Endothelial cell of umbilical vein (primary cell): ENCODE data around the gene FOLR3. TPM values are rescaled to one million over a fixed set of nuclear protein-coding genes. Genes with fewer than 3 reads are reported as not detected.
"Not testable (repeated sequence)": the region's sequence is repeated elsewhere in the genome, so short reads cannot be mapped to it uniquely, and the experiment has no call there.

ENCODE experiments used
- BruUV-seq: library from RNA; stranded (reverse); fragments of 400-500 nt; replicated peaks from 2 replicates; lab custom pipeline; 2021; lab: Mats Ljungman, UMichigan
- CTCF ChIA-PET: fragments of 300-600, 350-600 bp; sonication (Branson Sonifier 250); formaldehyde crosslinking; loops from one replicate; lab custom pipeline; 2021; ENCODE audit warnings: antibody characterized with exemption, inconsistent platforms; lab: Charles Lee
- POLR2A ChIA-PET: fragments of 300-600, 350-600 bp; sonication (Branson Sonifier 250); formaldehyde crosslinking; loops from one replicate; lab custom pipeline; 2021; ENCODE audit warnings: antibody characterized with exemption, inconsistent platforms; lab: Charles Lee
- DNase-seq: peaks from one replicate; pipeline ENCODE4 v3.0.0-alpha.2; 2011; ENCODE audit warnings: low read depth, low spot score
- FAIRE-seq: peaks from 2 replicates; lab custom pipeline; 2011; peaks lifted over from hg19 to GRCh38; lab: Jason Lieb, UNC
- H2AFZ ChIP-seq: 2 replicates; pipeline ENCODE4 v1.6.0; 2012; ENCODE audit warnings: low read depth, low read length, control low read depth, inconsistent platforms
- H3K27ac ChIP-seq: 2 replicates; pipeline ENCODE4 v1.5.1; 2011; ENCODE audit warnings: low read depth, mild to moderate bottlenecking, control low read depth, low read length, moderate library complexity; ENCODE audit not compliant: insufficient read depth
- H3K27me3 ChIP-seq, 2 experiments: 2 replicates each; pipeline versions ENCODE4 v1.6.0 to v1.6.1; 2011; ENCODE audit warnings: low read length in 2 of 2, mixed read lengths in 1 of 2; ENCODE audit not compliant: control insufficient read depth in 2 of 2, insufficient read depth in 2 of 2
- H3K36me3 ChIP-seq, 2 experiments: 2 replicates in 1 of 2; 3 replicates in 1 of 2; pipeline ENCODE4 v1.5.1; 2011; ENCODE audit warnings: low read length in 2 of 2, mild to moderate bottlenecking in 1 of 2, moderate library complexity in 1 of 2; ENCODE audit not compliant: control insufficient read depth in 2 of 2, insufficient read depth in 2 of 2; ENCODE audit errors: extremely low read depth in 1 of 2
- H3K4me1 ChIP-seq: 3 replicates; pipeline ENCODE4 v1.5.1; 2011; ENCODE audit warnings: mild to moderate bottlenecking, low read length; ENCODE audit not compliant: control insufficient read depth, insufficient read depth; ENCODE audit errors: extremely low read depth
- H3K4me2 ChIP-seq: 2 replicates; pipeline ENCODE4 v1.6.1; 2011; ENCODE audit warnings: low read length, control low read depth, mixed read lengths; ENCODE audit not compliant: insufficient read depth
- H3K4me3 ChIP-seq, 3 experiments: fragments of 200-600 bp in 1 of 3; sonication (generic), shearing (Covaris generic) in 1 of 3; replicated peaks in 1 of 3; 2 replicates each; pipeline ENCODE4 v1.5.1; 2011 to 2016; ENCODE audit warnings: control low read depth in 3 of 3, low read length in 3 of 3, mild to moderate bottlenecking in 2 of 3, inconsistent platforms in 1 of 3, low read depth in 1 of 3, moderate library complexity in 1 of 3; ENCODE audit not compliant: insufficient read depth in 1 of 3
- H3K79me2 ChIP-seq: 2 replicates; pipeline ENCODE4 v1.6.0; 2012; ENCODE audit warnings: low read length, inconsistent platforms; ENCODE audit not compliant: control insufficient read depth, insufficient read depth
- H3K9ac ChIP-seq: replicated peaks from 2 replicates; pipeline ENCODE3; 2011; ENCODE audit warnings: low read length, control low read depth; ENCODE audit not compliant: insufficient read depth; ENCODE audit errors: extremely low read depth
- H3K9me1 ChIP-seq: replicated peaks from 3 replicates; pipeline ENCODE4 v1.6.0; 2011; ENCODE audit warnings: mild to moderate bottlenecking, low read length; ENCODE audit not compliant: control insufficient read depth, insufficient read depth; ENCODE audit errors: extremely low read depth
- H3K9me3 ChIP-seq: replicated peaks from 2 replicates; pipeline ENCODE4 v1.5.1; 2012; ENCODE audit warnings: low read length, inconsistent platforms; ENCODE audit not compliant: control insufficient read depth, insufficient read depth
- H4K20me1 ChIP-seq: replicated peaks from 2 replicates; pipeline ENCODE3; 2011; ENCODE audit warnings: mild to moderate bottlenecking, low read length; ENCODE audit not compliant: control insufficient read depth, insufficient read depth; ENCODE audit errors: extremely low read depth
- dilution Hi-C: fragments of 300-500 bp; cut with MboI; formaldehyde crosslinking; loops from one replicate; pipeline ENCODE4 v1.15.0; 2019; ENCODE audit warnings: low sequenced_read_pairs; ENCODE audit not compliant: extremely low pct_ligation_motif_present
- intact Hi-C: fragments of 100-400 bp; cut with micrococcal nuclease; formaldehyde crosslinking; loops from one replicate; pipeline ENCODE4 v1.10.0; 2022
- polyA plus RNA-seq, 4 experiments: library from polyadenylated mRNA; depleted of rRNA in 3 of 4; stranded (reverse) in 3 of 4; unstranded in 1 of 4; fragments of >200 nt; gene quantifications; 2 replicates each; pipeline versions ENCODE4 v1.2.1 to v1.2.3, GENCODE V29; 2011 to 2012; ENCODE audit warnings: missing spikeins in 1 of 4
- total RNA-seq: library from RNA; stranded (reverse); gene quantifications from 2 replicates; pipeline ENCODE4 v1.2.3, GENCODE V29; 2021

Gene FOLR3
- total and polyA plus RNA-seq, 2 donors (not counting 3 experiments of a cell fraction or from before 2014, with no cell fraction given) = not detected

DNA sequence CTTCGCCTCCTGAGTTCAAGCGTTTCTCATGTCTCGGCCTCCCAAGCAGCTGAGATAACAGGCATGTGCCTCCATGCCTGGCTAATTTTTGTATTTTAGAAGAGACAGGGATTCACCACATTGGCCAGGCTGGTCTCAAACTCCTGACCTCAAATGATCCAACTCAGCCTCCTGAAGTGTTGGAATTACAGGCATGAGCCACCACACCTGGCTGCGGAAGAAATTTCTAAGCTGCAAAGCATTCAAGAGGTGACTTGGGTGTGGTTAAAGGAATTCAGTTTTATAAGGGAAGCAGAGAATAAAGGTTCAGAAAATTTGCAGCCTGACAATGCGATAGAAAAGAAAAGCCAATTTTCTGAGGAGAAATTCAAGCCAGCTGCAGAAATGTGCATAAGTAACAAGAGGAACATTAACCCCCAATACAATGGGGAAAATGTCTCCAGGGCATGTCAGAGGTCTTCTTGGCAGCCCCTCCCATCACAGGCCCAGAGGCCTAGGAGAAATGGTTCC, 33.6 kb downstream of the FOLR3 start:
- H3K27ac ChIP-seq, H3K4me3 ChIP-seq, H3K4me1 ChIP-seq, BruUV-seq, POLR2A ChIA-PET, H3K9me1 ChIP-seq, H3K9me3 ChIP-seq, H3K36me3 ChIP-seq, dilution Hi-C loops, DNase-seq, H3K9ac ChIP-seq, H3K27me3 ChIP-seq, H3K79me2 ChIP-seq, FAIRE-seq, H2AFZ ChIP-seq, intact Hi-C loops, H4K20me1 ChIP-seq, H3K4me2 ChIP-seq: not testable (repeated sequence)
- CTCF ChIA-PET = interaction anchor here (0.8 to 1.2 kb wide), 3 partner anchors 14 to 154 kb away, joined by 3 read pairs; no protein-coding TSS in a partner anchor

DNA sequence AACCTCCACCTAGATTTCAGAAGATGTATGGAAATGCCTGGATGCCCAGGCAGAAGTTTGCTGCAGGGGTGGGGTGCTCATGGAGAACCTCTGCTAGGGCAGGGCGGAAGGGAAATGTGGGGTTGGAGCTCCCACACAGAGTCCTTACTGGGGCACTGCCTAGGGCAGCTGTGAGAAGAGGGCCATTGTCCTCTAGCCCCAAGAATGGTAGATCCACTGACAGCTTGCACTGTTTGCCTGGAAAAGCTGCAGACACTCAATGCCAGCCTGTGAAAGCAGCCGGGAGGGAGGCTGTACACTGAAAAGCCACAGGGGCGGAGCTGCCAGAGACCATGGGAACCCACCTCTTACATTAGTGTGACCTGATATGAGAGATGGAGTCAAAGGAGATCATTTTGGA, 34.2 kb downstream of the FOLR3 start:
- FAIRE-seq, H3K9me1 ChIP-seq, H3K4me2 ChIP-seq, dilution Hi-C loops, H3K9me3 ChIP-seq, intact Hi-C loops, H3K36me3 ChIP-seq, H3K27me3 ChIP-seq, BruUV-seq, H3K4me3 ChIP-seq, H3K9ac ChIP-seq, H2AFZ ChIP-seq, H3K79me2 ChIP-seq, H3K27ac ChIP-seq, POLR2A ChIA-PET, H3K4me1 ChIP-seq, DNase-seq, H4K20me1 ChIP-seq: not testable (repeated sequence)
- CTCF ChIA-PET = interaction anchor here (0.8 to 1.2 kb wide), 2 partner anchors 13 to 26 kb away, joined by 3 read pairs; no protein-coding TSS in a partner anchor

DNA sequence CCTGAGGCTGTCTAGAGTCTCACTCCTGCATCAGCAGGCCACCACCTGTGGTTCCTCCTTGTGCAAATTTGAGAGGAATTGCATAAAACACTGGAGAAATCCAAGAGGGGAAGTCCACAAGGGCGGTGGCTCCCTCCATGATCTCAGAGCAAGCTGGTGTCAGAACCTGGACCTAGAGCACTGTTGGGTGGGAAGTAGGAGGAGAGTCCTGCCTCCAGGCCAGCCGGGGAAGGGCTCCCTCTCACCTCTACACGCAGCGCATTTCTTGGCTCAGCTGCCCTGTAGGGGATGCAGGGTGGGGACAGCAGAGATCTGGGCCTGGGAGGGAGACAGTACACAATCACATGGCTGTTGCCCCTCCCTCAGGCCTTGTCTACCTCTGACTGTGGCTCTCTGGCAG, 36.5 kb downstream of the FOLR3 start:
- H4K20me1 ChIP-seq, H3K27ac ChIP-seq, POLR2A ChIA-PET, DNase-seq, H3K4me1 ChIP-seq, FAIRE-seq, H3K27me3 ChIP-seq, dilution Hi-C loops, H3K9ac ChIP-seq, H3K9me3 ChIP-seq, H3K4me2 ChIP-seq, H3K9me1 ChIP-seq, BruUV-seq, H3K36me3 ChIP-seq, CTCF ChIA-PET, H3K4me3 ChIP-seq, H3K79me2 ChIP-seq, H2AFZ ChIP-seq, intact Hi-C loops: not testable (repeated sequence)
